ENCODE results near the gene MAGT1.
"Not testable (repeated sequence)": the region's sequence is repeated elsewhere in the genome, so short reads cannot be mapped to it uniquely, and the experiment has no call there.

The MAGT1 gene

DNA sequence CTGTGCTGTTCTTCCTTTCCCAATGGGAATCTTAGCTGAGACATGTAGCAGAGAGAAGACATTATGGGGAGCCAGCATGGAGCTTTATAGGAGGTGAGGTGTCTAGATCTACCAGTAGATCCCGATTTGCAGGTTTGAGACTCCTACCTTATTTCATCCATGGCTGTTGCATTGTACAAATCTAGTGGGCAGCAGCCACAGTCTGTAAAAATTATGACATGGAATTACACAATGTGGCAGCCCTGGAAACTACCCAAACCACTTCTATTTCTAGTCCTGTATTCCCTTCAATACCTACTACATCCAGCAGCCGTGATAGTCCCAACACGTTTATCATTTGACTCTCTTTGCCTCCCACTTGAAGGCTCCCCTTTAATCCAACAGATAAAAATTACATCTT is 23.3 kb upstream of the MAGT1 start:
- Histone ChIP-seq H3K9me3 (ENCODE audit: control insufficient read depth, low read length) (no peaks in the 10 kb centered on the region), H3K27ac (ENCODE audit: low read depth, low read length, severe bottlenecking) (no peak overlapping the region), H3K4me1 (ENCODE audit: control insufficient read depth, insufficient read depth, low read length, poor library complexity, severe bottlenecking) (no peaks in the 10 kb centered on the region), H3K4me3 (ENCODE audit: extremely low read depth, insufficient read depth, low read length, poor library complexity, severe bottlenecking) (no peak overlapping the region), H3K36me3 (ENCODE audit: control insufficient read depth, insufficient read depth, low read length) (no peaks in the 10 kb centered on the region)
- WGBS, 2 experiments (ENCODE audit: insufficient coverage in 2 of 2) = no CpG with 5 or more reads among the region's 3 CpGs

DNA sequence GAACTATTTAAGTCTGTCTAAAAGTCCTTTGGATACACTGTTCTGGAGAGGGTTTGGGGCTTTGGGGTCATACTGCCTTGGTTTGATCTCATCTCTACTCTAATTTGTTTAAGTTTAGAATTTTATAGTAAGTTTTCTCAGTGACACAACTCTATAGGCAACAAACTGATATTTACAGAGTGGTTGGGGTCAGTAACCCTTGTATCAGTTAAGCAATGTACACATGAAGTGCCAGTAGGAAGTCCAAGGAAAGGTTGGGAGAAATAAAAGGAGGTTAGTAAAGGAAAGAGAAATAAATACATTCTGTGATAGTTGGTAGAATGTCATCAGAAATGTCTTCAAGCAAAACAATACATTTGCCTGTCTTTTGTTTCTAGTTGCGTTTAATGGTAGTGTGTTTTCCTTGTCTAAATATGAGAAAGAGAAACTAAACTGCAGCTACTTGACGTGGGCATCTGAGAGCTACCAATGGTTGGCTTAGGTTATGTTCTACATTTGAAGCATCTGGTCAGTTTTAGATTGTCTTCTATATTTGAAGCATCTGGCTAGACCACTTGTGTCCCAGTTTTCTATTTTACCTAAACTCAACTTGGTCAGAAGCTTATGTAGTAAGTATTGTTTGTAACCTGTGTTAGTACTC is 22.2 kb upstream of the MAGT1 start:
- 100% methylated on average over 1 of the region's 2 CpGs; no CpG with 5 or more reads in 1 of the 2 experiments for WGBS, 2 experiments (ENCODE audit: insufficient coverage in 2 of 2)
- H3K4me1 ChIP-seq (ENCODE audit: control insufficient read depth, insufficient read depth, low read length, poor library complexity, severe bottlenecking) = no peaks in the 10 kb centered on the region
- H3K27ac ChIP-seq (ENCODE audit: low read depth, low read length, severe bottlenecking) = no peak overlapping the region
- H3K4me3 ChIP-seq (ENCODE audit: extremely low read depth, insufficient read depth, low read length, poor library complexity, severe bottlenecking) = no peak overlapping the region
- no peaks in the 10 kb centered on the region for H3K36me3 ChIP-seq (ENCODE audit: control insufficient read depth, insufficient read depth, low read length)
- no peaks in the 10 kb centered on the region for H3K9me3 ChIP-seq (ENCODE audit: control insufficient read depth, low read length)

DNA sequence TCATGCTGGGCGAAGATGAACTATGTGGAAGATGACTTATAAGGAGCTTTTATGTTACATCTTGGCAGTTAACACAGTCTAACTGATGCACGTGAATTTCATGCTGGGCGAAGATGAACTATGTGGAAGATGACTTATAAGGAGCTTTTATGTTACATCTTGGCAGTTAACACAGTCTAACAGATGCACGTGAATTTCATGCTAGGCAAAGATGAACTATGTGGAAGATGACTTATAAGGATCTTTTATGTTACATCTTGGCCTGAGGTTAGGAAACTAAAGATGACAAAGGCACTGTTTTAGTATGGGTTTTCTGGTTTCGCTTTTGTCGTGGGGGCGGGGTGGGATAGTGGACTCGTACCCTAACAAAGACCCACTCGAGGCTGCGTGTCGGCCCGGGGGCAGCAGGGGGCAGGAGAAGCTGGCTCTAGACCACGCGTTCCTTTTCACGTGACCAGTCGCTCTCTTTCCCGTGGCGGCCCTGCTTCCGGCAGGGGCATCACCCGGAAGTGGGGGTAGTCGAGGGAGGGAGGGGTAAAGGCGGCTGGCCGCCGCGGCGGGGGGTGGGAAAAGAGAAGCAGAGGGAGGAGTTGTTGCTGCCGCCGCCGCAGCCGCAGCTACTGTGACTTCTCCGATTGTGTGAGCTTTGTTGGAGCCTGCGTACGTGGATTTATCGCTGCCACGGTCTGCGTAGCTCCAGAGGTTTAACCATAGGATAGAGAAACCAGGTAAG is 15.0 kb upstream of the MAGT1 start, which contains the start of gene ATP7A:
TSS of gene ATP7A (plus strand) at position 586 of the 733 bp plus-strand sequence. CDS start 60,949 bp downstream, outside the sequence.
- Histone ChIP-seq H3K4me1 (ENCODE audit: control insufficient read depth, insufficient read depth, low read length, poor library complexity, severe bottlenecking) (no peaks in the 10 kb centered on the region), H3K36me3 (ENCODE audit: control insufficient read depth, insufficient read depth, low read length) (no peaks in the 10 kb centered on the region), H3K9me3 (ENCODE audit: control insufficient read depth, low read length) (no peaks in the 10 kb centered on the region), H3K27ac (ENCODE audit: low read depth, low read length, severe bottlenecking) (peak within 1 kb of the TSS; percentile 49), H3K4me3 (ENCODE audit: extremely low read depth, insufficient read depth, low read length, poor library complexity, severe bottlenecking) (peak within 1 kb of the TSS; percentile 47)
- 0 to 100% methylated on average over 1 to 2 of the region's 36 CpGs for WGBS, 2 experiments (ENCODE audit: insufficient coverage in 2 of 2)

DNA sequence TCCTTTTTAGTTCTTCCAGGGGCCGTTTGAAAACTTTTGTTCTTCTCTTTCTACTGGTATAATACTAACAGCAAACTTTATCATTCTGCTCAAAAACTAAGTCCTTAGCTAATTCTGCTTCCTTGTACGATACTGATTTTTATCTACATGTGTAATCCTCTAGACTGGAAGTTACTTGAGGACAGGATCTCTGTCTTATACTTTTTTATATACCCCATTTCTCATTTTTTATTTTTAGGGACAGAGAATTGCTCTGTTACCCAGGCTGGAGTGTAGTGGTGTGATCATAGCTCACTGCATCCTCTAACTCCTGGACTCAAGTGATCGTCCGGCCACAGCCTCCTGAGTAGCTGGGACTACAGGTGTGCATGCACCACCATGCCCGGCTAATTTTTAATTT is 6.3 kb upstream of the MAGT1 start:
- H3K4me1 ChIP-seq (ENCODE audit: control insufficient read depth, insufficient read depth, low read length, poor library complexity, severe bottlenecking) = no peaks in the 10 kb centered on the region
- WGBS, 2 experiments (ENCODE audit: insufficient coverage in 2 of 2) = 100% methylated on average over 2 of the region's 5 CpGs
- no peak overlapping the region for H3K27ac ChIP-seq (ENCODE audit: low read depth, low read length, severe bottlenecking)
- no peaks in the 10 kb centered on the region for H3K9me3 ChIP-seq (ENCODE audit: control insufficient read depth, low read length)
- peaks cover 31% of the 10 kb centered on the region for H3K36me3 ChIP-seq (ENCODE audit: control insufficient read depth, insufficient read depth, low read length)
- no peak overlapping the region for H3K4me3 ChIP-seq (ENCODE audit: extremely low read depth, insufficient read depth, low read length, poor library complexity, severe bottlenecking)

DNA sequence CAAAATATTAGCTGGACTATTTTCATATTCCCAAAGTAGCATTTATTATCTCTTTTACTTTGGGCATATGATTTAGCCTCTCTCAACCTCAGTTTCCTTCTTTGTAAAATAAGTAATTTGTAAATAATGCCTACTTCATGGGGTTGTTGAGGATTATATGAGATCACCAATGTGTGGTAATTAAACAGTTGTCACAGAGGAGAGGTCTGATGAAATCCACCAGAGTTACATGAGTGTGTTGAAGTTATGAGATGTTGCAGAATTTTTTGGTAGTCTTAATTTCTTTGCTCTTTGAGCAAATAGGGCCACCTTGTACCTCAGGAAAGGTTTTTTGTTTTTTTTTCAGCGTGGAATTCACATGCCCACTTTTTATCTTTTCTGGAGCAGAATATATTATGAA is 5.5 kb upstream of the MAGT1 start:
- Histone ChIP-seq H3K9me3 (ENCODE audit: control insufficient read depth, low read length) (no peaks in the 10 kb centered on the region), H3K36me3 (ENCODE audit: control insufficient read depth, insufficient read depth, low read length) (peaks cover 31% of the 10 kb centered on the region), H3K4me3 (ENCODE audit: extremely low read depth, insufficient read depth, low read length, poor library complexity, severe bottlenecking) (peak overlapping the region; percentile 64), H3K4me1 (ENCODE audit: control insufficient read depth, insufficient read depth, low read length, poor library complexity, severe bottlenecking) (no peaks in the 10 kb centered on the region), H3K27ac (ENCODE audit: low read depth, low read length, severe bottlenecking) (peak overlapping the region; percentile 10)
- no CpG with 5 or more reads among the region's 1 CpG for WGBS, 2 experiments (ENCODE audit: insufficient coverage in 2 of 2)

DNA sequence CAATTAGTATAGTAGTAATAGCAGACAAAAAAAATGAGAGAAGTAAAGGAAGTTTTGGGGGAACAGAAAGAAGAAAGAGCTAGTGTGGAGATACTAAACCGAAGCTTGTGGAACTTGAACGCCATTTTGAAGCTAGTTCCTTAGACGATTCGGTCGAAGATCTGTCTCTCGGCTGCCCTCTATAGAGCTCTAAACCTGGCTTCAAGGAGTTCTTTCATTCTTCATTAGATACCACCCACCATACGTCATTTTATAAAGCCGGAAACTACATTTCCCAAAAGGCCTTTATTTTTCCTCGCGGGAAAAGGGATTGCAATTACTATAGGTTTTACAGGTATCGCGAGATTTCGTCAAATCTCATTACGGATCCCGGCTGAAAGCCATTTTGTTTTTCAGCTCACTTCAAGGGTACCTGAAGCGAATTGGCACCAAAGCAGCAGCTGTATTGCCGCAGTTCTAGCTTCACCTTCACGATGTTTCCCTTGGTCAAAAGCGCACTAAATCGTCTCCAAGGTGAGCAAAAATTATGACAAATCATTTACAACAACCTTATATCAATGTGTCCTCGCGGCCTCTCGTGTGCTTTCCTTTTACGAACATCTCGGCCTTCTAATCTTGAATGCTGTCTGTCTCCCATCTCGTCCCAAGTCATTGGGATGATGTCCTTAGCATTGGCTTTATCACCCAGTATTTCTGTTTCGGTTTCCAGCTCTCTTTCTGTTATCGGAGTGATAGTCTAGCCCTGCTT is 4.0 kb upstream of the MAGT1 start, which contains the start of gene COX7B:
TSS of gene COX7B (plus strand) at position 388 of the 748 bp plus-strand sequence. CDS start at position 474, 86 bp downstream.
- Histone ChIP-seq H3K27ac (ENCODE audit: low read depth, low read length, severe bottlenecking) (peak within 1 kb of the TSS; percentile 86), H3K9me3 (ENCODE audit: control insufficient read depth, low read length) (no peaks in the 10 kb centered on the region), H3K4me1 (ENCODE audit: control insufficient read depth, insufficient read depth, low read length, poor library complexity, severe bottlenecking) (no peaks in the 10 kb centered on the region), H3K36me3 (ENCODE audit: control insufficient read depth, insufficient read depth, low read length) (peaks cover 23% of the 10 kb centered on the region), H3K4me3 (ENCODE audit: extremely low read depth, insufficient read depth, low read length, poor library complexity, severe bottlenecking) (peak within 1 kb of the TSS; percentile 64)
- 0% methylated on average over 12 to 18 of the region's 28 CpGs for WGBS, 2 experiments (ENCODE audit: insufficient coverage in 2 of 2)

DNA sequence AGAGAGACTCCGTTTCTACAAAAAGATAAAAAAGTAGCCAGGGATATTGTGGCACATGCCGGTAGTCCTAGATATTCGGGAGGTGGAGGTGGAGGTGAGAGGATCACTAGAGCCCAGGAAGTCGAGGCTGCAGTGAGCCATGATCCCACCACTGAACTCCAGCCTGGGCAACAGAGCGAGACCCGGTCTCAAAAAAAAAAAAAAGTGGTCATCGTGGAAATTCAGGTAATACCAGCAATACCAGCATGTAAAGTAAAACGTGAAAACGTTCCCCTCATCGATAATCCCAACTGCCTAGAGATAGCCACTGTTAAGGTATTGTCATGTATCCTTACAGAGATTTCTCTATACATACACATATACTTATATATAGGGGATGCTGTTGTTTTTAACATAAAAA is 1.5 kb downstream of the MAGT1 start:
- WGBS, 2 experiments (ENCODE audit: insufficient coverage in 2 of 2) = 86 to 94% methylated on average over 3 of the region's 10 CpGs
- peaks cover 3% of the 10 kb centered on the region for H3K36me3 ChIP-seq (ENCODE audit: control insufficient read depth, insufficient read depth, low read length)
- no peaks in the 10 kb centered on the region for H3K9me3 ChIP-seq (ENCODE audit: control insufficient read depth, low read length)
- H3K4me3 ChIP-seq (ENCODE audit: extremely low read depth, insufficient read depth, low read length, poor library complexity, severe bottlenecking) = peak overlapping the region; percentile 64
- peaks cover 4% of the 10 kb centered on the region for H3K4me1 ChIP-seq (ENCODE audit: control insufficient read depth, insufficient read depth, low read length, poor library complexity, severe bottlenecking)
- no peak overlapping the region for H3K27ac ChIP-seq (ENCODE audit: low read depth, low read length, severe bottlenecking)

DNA sequence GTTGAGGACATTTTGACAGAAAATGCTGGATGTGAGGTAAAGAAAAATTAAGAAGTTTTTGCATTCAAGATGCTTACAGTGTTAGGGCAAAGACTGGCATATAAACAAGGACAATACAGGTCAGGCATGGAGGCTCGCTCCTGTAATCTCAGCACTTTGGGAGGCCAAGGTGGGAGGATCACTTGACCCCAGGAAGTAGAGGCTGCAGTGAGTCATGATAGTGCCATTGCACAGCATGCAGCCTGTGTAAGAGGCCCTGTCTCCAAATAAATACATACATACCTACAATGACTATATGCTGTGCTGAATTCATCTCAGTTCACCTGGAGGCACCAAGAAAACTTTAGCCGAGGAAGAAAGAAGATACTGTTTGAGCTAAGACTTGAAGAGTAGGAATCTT is 2.3 kb downstream of the MAGT1 start:
- Histone ChIP-seq H3K36me3 (ENCODE audit: control insufficient read depth, insufficient read depth, low read length) (peaks cover 3% of the 10 kb centered on the region), H3K4me1 (ENCODE audit: control insufficient read depth, insufficient read depth, low read length, poor library complexity, severe bottlenecking) (peaks cover 4% of the 10 kb centered on the region), H3K4me3 (ENCODE audit: extremely low read depth, insufficient read depth, low read length, poor library complexity, severe bottlenecking) (no peak overlapping the region), H3K9me3 (ENCODE audit: control insufficient read depth, low read length) (no peaks in the 10 kb centered on the region), H3K27ac (ENCODE audit: low read depth, low read length, severe bottlenecking) (no peak overlapping the region)
- WGBS, 2 experiments (ENCODE audit: insufficient coverage in 2 of 2) = 80 to 100% methylated on average over 1 to 2 of the region's 2 CpGs

DNA sequence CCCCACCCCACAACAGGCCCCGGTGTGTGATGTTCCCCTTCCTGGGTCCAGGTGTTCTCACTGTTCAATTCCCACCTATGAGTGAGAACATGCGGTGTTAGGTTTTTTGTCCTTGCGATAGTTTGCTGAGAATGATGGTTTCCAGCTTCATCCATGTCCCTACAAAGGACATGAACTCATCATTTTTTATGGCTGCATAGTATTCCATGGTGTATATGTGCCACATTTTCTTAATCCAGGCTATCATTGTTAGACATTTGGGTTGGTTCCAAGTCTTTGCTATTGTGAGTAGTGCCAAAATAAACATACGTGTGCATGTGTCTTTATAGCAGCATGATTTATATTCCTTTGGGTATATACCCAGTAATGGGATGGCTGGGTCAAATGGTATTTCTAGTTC is 13.8 kb downstream of the MAGT1 start:
- H3K27ac ChIP-seq (ENCODE audit: low read depth, low read length, severe bottlenecking); H3K4me3 ChIP-seq (ENCODE audit: extremely low read depth, insufficient read depth, low read length, poor library complexity, severe bottlenecking); H3K36me3 ChIP-seq (ENCODE audit: control insufficient read depth, insufficient read depth, low read length); H3K4me1 ChIP-seq (ENCODE audit: control insufficient read depth, insufficient read depth, low read length, poor library complexity, severe bottlenecking); H3K9me3 ChIP-seq (ENCODE audit: control insufficient read depth, low read length): not testable (repeated sequence)
- WGBS, 2 experiments (ENCODE audit: insufficient coverage in 2 of 2) = no CpG with 5 or more reads among the region's 4 CpGs

DNA sequence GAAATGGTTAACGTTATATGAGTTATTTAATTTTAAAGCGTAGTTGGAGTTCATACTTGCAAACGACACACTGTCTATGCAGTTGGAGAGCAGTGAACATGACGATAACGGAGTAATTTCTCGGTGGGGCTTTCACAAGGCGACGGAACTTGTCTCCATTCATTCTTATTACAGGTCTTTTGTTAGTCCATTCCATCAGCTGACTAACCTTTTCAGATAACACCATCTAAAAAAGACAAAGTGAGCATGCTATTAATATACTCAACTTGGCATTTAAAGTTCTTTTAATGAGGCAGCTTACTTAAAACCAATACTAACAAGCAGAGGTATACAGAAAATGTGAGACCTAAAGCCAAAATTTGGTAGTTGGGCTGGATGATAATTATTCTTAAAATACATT is 19.9 kb downstream of the MAGT1 start:
- Histone ChIP-seq H3K9me3 (ENCODE audit: control insufficient read depth, low read length) (no peaks in the 10 kb centered on the region), H3K4me1 (ENCODE audit: control insufficient read depth, insufficient read depth, low read length, poor library complexity, severe bottlenecking) (no peaks in the 10 kb centered on the region), H3K36me3 (ENCODE audit: control insufficient read depth, insufficient read depth, low read length) (peaks cover 18% of the 10 kb centered on the region), H3K4me3 (ENCODE audit: extremely low read depth, insufficient read depth, low read length, poor library complexity, severe bottlenecking) (no peak overlapping the region), H3K27ac (ENCODE audit: low read depth, low read length, severe bottlenecking) (no peak overlapping the region)
- WGBS, 2 experiments (ENCODE audit: insufficient coverage in 2 of 2) = 88% methylated on average over 5 of the region's 8 CpGs; no CpG with 5 or more reads in 1 of the 2 experiments
